ENCODE data around the gene EHD2.

DNA sequence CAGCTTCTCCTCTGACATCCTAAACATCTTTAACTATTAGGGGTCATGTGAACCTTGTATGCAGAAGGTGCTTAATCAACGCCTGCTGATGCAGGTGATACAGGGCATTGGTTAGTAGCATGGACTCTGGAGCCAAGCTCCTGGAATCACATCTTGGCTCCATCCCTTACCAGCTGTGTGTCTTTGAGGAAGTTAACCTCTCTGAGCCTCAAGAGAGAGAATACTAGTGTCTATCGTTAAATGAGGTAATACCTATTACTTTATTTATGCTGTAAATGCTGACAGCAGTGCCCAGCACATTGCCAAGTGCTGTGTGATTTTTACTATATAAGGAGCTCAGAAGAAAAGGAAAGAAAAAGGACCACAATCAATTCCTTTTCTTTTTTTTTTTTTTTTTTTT, 54.1 kb downstream of the EHD2 start:
- TF ChIP-seq, protein P1, sequence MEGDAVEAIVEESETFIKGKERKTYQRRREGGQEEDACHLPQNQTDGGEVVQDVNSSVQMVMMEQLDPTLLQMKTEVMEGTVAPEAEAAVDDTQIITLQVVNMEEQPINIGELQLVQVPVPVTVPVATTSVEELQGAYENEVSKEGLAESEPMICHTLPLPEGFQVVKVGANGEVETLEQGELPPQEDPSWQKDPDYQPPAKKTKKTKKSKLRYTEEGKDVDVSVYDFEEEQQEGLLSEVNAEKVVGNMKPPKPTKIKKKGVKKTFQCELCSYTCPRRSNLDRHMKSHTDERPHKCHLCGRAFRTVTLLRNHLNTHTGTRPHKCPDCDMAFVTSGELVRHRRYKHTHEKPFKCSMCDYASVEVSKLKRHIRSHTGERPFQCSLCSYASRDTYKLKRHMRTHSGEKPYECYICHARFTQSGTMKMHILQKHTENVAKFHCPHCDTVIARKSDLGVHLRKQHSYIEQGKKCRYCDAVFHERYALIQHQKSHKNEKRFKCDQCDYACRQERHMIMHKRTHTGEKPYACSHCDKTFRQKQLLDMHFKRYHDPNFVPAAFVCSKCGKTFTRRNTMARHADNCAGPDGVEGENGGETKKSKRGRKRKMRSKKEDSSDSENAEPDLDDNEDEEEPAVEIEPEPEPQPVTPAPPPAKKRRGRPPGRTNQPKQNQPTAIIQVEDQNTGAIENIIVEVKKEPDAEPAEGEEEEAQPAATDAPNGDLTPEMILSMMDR (IDR thresholded peaks at IDR 0.05; ENCODE audit: insufficient read depth, low read length, poor library complexity, severe bottlenecking): no peak
- TF ChIP-seq EZH2phosphoT487 (conservative IDR thresholded peaks at IDR 0.05; ENCODE audit: low read length): no peak

Measured in SU-DHL-6 (cell line).